Stimulated activated CD8-positive, alpha-beta memory T cell treated with anti-CD3 and anti-CD28 coated beads, Interleukin-12 subunit alpha, Interleukin-12 subunit beta, amount 100 ng/mL, for 1 hour (primary cell): Measurements from ENCODE around the gene MUC6.
"Not testable (repeated sequence)": the region's sequence is repeated elsewhere in the genome, so short reads cannot be mapped to it uniquely, and the experiment has no call there.

Experiments
- DNase-seq: peaks from one replicate; pipeline ENCODE4 v3.0.0-alpha.2; 2020; ENCODE audit warnings: low read depth

MUC6 gene

DNA sequence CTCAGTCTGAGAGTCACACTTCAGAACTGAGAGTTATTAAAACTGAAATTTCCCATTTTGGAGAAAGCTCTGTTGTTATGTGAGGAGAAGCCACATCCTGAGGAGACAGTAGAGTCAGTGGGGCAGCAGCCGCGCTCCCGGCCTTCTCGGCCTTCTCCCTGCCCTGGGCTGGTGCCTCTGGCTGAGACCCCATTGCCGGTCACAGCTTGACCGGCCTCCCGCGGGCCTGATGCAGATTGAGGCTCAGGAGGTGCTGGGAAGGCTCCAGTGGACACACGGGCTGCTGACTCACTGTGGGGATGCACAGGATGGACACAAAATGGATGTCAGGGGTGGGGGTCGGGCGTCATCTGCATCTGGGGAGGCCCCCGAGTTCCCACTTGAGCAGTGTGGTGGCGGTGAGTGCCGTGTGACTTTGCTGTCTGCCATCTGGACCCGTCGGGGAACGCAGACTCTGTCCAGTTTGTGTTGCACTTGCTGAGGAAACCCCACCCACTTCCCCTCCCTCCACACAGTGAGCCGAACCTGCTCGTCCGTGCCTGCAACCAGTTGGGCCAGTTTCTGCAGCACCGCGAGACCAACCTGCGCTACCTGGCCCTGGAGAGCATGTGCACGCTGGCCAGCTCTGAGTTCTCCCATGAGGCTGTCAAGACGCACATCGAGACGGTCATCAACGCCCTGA lies 50.1 kb downstream of the MUC6 start:
- DNase-seq: no peak

GRCh38 chr11:985848-986247 lies 50.7 kb downstream of the MUC6 start:
- DNase-seq: no peak

DNA sequence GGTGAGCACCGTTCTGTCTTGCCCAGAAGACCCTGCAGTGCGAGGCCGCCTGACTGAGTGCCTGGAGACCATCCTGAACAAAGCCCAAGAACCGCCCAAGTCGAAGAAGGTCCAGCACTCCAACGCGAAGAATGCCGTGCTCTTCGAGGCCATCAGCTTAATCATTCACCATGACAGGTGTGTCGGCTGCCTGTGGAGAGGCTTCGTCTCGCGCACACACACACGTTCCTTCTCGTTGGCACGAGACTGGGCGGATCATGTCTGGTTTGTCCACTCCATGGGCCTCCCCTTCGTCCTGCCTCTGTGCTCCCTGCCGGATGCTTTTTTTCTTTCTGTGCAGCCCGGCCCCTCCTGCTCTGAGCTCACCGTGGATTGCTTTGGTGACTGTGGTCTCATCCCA lies 51.1 kb downstream of the MUC6 start:
- no peak for DNase-seq

GRCh38 chr11:984546-984945 lies 52.0 kb downstream of the MUC6 start:
- DNase-seq: no peak

DNA sequence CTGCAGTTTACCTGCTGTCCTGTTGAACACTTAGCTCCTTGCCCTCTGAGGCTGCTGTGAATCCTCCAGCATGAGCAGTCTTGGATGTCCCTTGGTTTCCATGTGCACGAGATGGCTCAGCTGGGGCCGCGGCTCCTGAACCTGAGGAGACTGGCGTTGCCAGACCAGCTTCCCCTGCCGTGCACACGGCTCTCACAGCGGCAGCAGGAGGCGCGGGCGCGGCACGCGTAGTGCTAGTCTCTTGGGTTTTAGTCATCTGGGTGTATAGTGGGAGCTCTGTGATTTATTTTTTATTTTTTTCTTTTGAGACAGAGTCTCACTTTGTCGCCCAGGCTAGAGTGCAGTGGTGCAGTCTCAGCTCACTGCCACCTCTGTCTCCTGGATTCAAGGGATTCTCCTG lies 54.8 kb downstream of the MUC6 start:
- DNase-seq: no peak

DNA sequence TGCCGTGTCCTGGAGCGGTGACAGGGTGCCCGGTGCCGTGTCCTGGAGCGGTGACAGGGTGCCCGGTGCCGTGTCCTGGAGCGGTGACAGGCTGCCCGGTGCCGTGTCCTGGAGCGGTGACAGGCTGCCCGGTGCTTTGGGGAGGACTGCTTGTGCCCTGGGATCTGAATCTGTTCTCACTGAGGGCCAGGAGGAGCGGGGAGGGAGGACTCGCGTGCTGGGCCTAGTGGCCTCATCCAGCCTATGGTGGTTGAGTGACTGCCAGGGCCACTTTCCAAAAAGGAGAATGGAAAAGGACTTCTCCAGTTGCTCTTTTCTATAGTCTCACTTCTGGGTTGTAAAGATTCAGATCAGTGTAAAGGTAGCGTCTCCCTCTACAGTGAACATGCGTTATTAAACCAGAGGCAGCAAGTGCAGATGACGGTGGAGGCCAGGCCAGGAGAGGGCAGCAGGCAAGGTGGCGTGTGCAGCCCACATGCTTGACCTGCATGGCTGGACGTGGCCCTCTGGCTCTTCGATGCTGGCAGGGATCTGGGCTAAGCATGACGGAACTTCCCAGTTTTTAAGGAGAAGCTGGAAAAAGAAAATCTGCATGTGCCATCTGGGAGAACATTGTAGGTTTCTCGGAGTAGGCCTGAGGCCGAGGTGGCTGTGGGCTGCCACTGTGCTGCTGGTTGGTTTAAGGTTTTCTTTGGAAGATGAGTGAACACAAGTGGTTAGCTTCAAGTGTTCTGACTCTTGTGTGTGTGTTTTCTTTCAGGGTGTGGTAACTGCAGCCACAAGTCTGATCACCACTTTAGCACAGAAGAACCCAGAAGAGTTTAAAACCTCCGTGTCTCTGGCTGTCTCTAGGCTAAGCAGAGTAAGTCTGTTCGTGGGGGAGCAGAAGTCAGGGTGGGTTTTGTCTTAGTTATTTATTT lies 55.8 kb downstream of the MUC6 start:
- no peak for DNase-seq

GRCh38 chr11:978781-979180 lies 57.7 kb downstream of the MUC6 start:
- no peak for DNase-seq

DNA sequence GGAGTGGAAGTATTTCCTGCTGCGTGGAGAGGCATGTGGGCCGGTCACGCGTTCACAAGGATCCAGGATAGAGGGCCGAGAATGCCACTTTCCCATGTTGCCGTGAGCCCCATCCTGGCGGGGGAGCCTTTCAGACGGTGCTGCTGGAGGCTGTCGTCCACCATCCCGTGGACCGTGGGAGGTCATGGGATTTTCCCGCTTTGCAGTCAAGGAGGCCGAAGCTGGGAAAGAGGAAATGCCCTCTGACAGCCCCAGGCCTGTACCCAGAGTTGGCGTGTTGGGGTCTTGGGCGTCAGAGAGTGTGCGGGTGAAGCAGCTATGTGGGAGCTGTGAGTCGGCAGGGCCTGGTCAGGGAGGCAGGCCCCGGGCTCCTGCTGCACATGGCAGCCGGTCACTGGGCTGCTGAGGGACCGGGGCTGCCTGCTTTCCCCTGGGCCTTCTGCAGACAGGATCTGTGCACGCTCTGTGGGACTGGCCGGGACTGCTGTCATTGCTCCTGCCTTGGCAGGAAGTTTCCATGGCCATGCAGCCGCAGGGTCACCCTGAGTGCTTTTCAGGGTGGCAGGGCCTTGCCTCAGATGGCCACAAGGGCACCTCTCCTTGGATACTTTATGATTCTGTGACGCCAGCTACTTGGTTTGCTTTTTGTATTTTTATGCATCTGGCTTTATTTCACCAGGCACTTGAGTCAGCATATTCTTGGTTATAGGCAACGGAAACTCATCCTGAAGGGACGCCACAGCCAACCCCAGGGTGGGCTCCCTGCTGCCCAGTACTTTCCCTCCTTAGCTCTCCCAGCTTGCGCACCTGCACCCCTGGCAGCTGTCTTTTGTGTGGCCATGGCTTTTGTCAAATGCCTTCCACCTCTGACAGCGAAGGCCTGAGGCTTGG lies 58.4 kb downstream of the MUC6 start:
- DNase-seq: no peak

DNA sequence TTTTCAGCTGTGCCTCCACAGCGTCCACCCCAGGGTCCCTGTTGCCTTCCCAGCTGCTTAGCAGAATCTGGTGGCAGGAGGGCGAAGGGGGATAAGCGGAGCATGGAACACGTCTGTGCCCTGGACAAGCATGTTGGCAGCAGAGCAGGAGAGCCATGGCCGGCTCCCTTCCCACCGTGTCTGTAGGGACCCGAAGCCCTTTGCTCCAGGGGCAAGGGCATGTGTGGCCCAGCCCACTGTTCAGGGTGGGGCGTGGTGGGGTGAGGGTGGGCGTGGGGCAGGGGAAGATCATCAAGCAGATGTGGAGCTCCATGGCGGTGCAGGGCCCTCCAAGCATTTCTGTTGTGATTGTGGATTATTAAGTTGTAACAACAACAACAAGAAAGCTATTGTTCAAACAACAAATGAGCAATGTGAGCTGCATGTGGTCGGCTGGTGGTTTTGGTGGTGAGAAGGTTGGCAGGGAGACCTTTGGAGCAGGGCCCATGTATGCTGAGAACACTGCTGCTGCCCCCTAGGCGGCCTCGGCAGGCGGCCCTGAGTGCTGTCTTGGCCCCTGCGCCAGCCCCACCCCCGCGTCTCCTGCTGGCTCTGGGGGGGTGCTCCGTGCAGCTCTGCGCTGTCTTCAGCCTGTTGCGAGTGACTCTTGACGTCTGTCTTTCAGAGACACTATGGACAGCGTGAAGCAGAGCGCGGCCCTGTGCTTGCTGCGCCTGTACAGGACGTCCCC lies 59.9 kb downstream of the MUC6 start:
- no peak for DNase-seq

- DNase-seq: no peak
Measured at GRCh38 chr11:975827-976226, 60.7 kb downstream of the MUC6 start.

- DNase-seq: not testable (repeated sequence)
Measured at GRCh38 chr11:975376-975775, 61.1 kb downstream of the MUC6 start.

- no peak for DNase-seq
Measured at GRCh38 chr11:973237-973636, 63.3 kb downstream of the MUC6 start.

DNA sequence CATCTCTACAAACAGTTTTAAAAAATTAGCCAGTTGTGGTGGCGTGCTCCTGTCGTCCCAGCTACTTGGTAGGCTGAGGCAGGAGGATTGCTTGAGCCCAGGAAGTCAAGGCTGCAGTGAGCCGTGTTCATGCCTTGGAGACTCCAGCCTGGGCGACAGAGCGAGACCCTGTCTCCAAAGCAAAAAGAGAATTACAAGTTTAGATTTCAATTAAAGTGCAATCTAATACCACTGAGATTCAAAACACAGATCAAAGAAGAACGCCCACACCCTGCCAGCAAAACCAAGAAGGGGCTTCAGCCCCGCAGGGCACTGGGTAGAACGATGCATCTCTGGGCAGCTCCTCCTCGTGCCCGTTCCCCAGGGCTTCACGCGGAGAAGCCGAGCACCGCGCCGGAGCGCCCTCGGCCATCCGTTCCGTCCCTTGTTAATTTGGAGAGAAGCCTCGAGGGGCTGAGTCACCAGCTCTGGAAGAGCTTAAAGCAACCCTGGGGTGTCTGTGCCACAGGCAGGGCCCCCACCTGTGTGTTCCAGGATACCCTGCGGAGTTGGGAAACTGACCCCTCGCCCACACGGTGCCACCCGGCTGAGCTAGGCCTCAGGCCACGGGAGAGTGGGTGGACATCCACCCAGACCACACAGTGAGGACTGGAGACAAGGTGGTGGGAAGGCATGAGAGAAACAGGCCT lies 63.9 kb downstream of the MUC6 start:
- no peak for DNase-seq

GRCh38 chr11:971731-972365 lies 64.7 kb downstream of the MUC6 start:
- no peak for DNase-seq

GRCh38 chr11:971092-971690 lies 65.3 kb downstream of the MUC6 start:
- DNase-seq: no peak

DNA sequence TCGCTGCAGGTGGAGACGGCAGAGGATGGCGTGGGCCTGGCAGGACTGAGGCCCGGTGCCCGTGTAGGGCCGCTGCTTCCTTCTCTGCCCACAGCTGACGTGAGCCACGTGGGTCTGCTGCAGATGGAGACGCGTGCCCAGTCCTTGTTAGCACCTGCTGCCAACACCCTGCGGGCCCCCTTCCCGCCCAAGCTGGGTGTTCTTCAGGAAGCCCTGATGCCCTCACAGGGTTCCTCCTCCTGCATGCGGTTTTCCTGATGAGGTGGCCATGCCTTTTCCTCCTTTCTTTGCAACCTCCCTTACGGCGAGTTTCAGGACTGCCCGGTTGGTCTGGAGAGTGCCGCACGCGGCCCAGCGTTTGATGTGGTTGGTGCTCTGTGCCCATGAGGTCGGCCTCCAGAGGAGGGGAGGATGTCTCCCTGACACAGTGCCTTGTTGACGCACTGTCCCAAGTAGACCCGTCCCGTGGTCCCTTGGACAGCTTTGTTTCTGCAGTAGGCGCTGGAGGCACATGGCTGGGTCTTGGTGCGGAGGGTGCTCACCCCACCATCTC lies 66.1 kb downstream of the MUC6 start:
- DNase-seq: no peak

GRCh38 chr11:969651-970205 lies 66.8 kb downstream of the MUC6 start:
- no peak for DNase-seq

DNA sequence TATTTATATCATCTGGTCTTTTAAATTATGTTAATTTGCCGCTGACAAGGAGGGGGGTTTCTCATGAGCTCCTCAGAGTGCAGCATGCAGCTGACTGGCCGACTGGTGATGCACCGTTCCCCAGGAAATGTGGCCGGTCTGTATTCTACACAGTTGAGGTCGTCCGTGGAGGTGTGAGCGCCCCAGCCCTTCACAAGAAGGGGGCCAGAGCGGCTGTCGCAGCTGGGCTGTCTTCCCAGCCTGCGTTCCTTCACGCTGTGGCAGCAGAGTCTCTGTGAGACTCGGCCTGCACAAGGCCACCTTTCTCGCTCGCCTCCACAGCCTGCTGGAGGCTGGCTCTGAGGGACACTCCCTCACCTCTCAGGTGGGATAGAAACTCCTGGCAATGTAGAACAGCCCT lies 67.7 kb downstream of the MUC6 start:
- no peak for DNase-seq

DNA sequence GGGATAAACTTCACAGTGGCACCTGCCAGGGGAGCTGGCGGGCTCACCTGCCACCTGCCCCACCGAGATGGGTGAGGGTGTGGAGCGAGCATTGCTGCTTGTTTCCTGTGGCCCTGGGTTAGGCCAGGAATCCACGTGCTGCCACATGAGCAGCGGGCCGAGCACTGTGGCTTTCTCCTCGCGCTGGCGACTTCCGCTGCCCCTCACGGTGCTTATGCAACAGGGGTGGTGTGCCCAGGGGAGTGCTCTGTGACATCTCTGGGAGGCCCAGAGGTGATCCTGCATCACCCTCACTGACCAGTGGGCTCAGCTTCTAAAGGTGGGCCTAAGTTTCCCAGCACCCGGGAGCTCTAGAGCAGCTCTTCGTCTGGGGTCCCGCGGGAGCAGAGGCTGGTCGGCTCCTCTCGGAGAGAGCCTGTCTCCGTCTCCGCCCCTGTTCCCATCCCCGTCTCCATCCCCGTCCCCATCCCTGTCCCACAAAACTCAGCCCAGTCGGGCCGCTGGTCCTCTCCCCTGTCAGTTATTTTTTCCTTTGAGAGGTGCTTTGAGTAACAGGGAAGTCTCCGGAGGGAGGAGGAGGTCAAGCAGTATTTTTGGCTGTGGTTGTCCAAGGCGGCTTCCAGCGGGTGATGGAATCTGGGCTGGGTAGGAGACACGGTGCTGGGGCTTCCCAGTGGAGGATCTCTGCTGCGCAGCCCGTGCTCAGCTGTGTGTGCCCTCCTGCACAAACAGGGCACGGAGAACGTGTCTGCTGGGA lies 68.3 kb downstream of the MUC6 start:
- no peak for DNase-seq
